HG03469 (cell line): ENCODE results near the gene P2RY14.

Experiments used
- ATAC-seq: cut with Tn5 transposase; IDR thresholded peaks from one replicate; pipeline ENCODE4 v1.9.1; 2021; ENCODE audit warnings: mild to moderate bottlenecking, moderate library complexity, moderate number of reproducible peaks; ENCODE audit not compliant: unreplicated experiment

Gene P2RY14

DNA sequence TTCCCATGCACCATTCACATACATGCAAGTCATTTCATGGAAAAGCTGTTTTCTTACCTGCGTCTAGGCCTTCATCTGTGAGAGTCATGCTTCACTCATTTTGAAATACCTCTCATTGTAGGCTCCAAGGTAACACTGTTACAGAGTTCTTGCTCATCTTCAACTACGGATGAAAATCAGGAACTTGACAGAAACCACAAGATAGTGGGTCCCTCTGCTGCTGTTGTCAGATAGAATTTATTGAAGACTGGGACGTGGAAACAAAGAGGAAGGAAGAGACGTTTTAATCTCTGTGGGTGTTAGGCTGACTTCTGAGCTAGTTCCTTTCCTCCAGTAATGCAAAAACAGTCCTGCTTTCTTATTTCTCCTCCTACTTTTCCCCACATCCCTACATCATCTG lies at the start of gene P2RY14:
Gene P2RY14 (minus strand): TSS at position 313 of the 400 bp plus-strand sequence. CDS start 64,226 bp downstream, outside the sequence.
- ATAC-seq: no peak

DNA sequence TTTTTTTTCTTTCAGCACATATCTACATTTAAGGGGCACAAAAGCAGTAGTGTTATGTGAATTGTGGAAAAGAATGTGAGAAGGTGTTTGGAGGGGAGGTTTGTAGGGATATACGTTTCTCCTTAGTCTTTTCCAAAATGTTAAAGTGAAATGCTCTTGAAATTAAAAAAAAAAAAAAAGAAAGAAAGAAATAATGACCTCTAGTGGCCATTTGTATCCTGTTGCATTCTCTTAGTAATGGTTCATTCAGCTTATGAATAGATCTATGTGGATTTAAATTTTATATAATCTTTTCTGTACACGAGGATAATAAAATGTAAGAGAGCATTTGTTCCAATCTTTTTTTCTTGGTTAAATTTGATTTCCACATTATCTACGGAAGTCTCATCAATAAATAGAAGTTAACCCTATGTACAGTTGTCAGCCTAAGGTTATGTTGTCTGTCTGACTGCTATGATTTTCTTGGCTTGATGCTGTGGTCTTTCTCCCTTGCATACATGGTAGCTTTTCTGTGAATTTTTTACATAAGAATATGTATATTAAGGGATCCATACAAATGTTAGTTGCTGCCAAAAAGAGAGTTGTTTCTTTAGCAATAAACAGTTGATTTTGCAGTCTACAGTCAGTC lies 49.3 kb upstream of the P2RY14 start:
- ATAC-seq: no peak

DNA sequence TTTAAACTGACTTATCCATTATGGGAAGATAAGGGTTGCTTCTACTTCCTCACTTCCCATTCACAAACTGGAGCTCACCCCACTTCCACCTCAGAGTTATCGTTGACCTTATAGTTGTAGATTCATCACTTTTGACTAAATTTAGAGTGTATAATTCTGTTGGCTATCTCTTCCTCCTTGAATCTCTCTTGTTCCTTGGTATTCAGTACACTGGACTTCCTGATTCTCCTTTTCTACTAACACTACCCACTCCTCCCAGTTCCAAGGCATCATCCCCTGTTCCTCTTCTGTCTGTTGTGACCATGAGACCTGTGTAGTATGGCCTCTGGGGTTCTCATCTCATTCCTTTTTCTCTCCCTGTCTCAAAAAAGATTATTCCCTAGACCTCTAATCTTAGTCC lies 44.2 kb upstream of the P2RY14 start:
- no peak for ATAC-seq

DNA sequence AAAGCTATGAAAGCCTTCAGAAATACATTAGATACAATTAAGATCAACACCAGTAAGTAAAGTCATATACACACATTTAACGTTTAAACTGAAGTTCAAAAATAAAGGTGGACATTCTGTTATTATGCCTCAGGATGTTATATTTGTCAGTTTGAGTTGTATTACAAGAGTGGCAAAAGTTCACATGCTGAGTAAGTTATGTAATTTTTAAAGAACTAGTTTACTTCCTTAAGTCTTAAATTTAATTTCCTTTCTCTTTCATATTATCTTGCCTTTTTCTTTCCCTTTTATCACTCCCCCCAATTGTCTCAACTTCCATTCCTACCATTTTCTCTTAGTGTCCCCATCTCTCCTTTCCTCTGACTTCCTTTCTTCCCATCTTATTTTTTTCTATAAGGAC lies 43.2 kb upstream of the P2RY14 start:
- no peak for ATAC-seq

DNA sequence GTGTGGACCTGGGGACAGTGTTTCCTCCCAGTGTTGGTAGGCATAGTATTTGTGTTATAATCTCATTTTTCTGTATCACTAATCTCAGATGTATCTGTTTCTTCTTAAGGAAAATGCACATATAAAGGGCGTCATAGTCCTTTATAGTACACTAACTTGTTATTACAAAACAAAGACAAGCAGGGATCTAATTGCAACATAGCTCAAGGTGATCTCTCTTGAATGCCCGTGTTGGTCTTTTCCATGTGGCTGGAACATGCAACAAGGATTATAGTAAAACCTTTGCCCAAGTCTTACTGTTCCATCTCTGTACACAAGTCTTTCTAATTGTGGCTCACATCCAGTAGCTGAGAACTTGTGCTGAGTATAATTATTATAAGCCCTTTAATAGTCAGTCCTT lies 41.8 kb upstream of the P2RY14 start:
- no peak for ATAC-seq

DNA sequence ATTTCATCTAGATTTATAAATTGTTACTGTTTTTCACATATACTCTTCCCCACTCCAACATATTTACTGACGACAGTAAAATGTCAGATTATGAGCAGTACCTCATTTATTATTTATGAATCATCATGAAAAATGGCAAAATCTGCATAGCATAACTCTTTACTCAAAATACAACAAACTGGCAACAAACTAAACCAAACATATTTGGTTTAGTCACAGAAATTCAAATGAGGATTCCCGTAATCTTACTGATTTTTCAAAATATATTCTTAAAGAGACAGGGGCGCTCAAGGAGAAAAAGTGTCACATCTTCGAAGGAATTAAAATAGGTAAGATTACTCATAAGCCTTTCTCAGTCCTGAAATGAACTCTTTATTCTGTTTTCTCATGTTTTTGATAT lies 41.3 kb upstream of the P2RY14 start:
- no peak for ATAC-seq

DNA sequence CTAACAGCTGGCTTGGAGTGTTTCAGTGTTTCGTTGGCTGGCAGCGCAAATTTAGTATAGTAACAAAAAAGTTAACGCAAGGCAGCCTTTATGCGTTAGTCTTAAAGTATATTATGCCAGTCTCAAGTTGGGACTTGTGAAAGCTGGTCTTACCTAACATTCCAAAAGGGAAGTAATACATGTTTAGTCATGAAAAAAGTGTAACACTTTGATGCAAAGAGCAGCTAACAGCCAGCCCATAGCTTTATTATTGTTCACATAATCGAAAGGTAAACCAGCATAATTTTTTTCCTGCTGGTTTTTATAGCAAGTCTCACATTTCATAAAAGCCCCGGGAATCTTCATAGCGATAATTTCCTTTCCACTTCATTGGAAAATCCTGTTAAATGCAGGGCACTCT lies 40.6 kb upstream of the P2RY14 start:
- no peak for ATAC-seq

DNA sequence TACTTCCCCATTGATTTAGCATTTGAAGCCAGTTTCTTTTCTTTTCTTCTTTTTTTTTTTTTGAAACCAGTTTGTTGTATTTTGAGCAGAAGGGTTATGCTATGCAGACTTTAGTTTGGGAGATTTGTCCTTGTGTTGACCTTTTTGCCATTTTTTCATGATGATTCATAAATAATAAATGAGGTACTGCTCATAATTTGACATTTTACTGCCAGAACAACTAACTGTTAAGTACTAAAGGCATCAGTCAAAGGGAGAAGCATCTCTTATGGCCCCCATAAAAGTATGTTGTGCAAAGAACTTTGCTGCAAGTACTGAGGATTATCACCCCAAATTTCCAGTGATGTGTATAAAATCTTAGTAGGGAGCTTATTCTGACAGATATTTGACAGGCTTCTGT lies 40.0 kb upstream of the P2RY14 start:
- ATAC-seq: no peak

DNA sequence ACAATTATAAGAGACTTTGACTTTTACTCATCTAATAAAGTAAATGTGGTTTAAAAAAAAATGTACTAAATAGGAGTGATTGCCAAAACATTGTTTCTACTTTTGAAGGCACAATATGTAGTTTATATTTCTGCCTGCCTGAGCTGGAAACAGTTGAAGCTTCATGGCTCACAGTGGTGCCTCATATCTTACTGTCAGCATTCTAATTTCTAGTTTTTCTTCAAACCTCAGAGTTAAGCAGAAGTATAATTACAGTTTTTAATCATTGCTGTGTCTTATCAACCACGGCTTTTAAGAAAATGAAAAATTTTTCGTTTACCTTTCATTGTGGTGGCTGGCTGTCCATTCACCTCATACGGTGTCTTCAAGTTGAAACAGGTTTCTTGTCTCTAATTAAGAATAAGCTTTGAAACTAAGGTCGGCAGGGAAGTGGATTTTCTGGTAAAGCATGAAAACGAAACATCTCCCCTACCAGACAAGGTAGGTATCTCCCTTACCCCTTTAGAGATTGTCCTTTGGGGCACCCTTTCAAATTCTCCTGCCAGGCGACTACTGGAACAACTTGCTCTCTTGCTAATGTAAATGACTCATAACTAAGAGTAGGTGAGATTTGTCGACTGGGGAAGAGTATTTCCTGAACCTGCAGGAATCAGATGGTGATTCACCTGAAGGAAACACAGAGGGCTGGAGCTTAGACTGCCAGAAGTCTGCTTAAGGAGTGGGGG lies 38.1 kb upstream of the P2RY14 start, which contains the start of gene GPR87:
Gene GPR87 (minus strand): TSS at position 554 of the 725 bp plus-strand sequence. CDS start 16,720 bp downstream, outside the sequence.
- ATAC-seq: no peak

DNA sequence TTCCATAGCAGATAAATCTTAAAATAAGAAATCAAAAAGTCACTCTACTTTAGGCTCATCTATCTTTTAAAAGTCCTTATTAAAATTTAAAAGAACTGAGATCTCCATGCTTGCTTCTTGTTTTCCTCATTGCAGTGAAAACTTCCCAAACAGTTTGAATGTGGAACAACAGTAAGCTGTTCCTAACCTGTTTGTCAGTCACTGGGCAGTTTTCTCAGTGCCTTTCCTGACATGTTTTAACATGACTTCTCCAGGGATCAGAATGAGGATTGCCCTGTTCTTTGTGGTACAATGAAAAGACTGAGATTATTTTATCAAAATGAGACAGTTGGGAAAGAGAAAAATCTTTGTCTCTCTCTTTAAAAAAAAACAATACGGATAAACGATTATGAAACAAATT lies 37.5 kb upstream of the P2RY14 start:
- no peak for ATAC-seq

DNA sequence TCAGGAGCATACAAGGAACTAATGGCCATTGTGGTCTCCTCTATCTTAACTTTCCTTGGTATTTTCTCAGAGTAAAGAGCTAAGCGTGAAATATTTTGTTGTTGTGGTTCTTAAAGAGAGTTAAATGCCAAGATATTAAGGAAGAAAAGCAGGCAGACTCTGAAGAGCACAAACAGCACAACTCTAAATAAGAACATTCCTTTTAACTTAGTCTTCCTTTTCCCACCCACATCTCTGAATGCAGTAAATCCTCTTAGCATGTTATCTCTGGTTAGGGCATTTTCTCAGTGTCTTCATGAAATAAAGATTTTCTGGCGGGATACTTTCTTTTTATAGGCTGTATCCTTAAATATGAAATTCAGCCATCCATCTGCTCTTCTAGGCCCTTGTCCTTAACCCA lies 36.8 kb upstream of the P2RY14 start:
- no peak for ATAC-seq

DNA sequence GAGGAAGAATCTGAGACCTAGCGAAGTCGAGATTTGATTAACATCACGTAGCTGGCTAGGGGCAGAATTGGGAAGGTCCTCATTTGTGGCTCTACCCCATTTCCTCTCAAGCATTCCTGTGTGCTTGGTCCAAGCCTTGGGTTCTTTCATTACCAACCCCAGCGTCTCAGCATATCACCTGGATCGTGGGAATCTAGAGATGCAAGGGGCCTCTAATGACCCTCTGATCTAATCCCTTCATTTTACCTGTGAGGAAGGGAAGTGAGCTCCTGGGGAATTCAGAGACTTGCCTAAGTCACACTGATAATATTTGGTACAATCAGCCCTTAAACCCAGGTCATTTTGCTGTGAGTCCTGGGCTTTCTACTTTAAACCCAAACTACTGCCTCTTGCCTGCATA lies 36.3 kb upstream of the P2RY14 start:
- no peak for ATAC-seq

DNA sequence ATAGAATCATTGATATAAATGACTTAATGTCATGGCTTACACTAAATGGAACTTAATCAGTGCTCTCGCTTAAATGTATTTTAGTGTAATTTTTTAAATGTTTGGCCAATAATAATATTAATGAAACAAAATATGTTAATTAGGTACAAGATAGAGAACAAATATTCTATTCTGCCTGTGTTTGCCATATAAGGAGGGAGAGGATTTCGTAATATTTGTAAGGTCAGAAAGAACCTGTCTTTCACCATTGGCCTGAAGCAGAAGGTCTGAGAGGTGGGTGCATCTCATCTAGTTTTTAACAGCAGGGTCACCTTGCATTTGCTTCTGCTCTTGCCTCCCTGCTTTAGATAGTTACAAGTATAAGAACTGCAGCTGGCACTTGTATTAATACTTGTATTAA lies 35.8 kb upstream of the P2RY14 start:
- no peak for ATAC-seq

DNA sequence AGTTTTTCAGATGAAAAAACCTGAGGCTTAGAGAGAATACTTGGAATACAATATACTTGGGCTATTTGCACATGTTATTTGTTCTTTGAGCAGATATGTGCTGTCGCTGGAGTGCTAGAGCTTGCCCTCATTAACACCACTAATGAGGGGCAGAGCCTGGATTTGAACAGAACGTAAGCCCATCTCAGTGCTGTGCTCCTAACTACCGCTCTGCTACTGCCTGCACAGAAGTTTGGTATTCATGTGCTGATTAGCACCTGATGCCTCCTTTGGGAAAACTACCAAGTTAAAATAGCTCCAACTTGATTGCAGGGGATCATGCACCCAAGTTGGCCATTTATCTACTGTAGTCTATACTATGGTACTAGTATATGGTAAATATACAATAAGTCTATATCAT lies 34.6 kb upstream of the P2RY14 start:
- no peak for ATAC-seq

DNA sequence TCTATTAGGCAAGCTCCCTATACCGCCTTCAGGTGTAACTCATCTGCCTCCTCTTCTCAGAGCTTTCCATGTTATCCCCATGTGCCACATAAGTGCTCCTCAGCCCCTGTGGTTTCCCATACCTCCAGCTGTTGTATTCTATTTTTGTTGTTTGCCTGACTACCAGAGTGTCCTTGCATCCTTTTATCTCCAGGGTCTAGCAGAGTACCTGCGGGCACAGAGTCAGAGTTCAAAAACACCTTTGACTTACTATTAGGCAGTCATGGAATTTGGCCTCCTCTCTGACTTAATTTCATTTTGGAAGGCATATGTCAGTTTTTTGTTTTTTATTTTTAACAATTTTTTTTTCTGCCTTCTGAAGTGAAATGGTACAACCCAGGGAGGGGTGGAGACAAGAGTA lies 31.2 kb upstream of the P2RY14 start:
- ATAC-seq: no peak

DNA sequence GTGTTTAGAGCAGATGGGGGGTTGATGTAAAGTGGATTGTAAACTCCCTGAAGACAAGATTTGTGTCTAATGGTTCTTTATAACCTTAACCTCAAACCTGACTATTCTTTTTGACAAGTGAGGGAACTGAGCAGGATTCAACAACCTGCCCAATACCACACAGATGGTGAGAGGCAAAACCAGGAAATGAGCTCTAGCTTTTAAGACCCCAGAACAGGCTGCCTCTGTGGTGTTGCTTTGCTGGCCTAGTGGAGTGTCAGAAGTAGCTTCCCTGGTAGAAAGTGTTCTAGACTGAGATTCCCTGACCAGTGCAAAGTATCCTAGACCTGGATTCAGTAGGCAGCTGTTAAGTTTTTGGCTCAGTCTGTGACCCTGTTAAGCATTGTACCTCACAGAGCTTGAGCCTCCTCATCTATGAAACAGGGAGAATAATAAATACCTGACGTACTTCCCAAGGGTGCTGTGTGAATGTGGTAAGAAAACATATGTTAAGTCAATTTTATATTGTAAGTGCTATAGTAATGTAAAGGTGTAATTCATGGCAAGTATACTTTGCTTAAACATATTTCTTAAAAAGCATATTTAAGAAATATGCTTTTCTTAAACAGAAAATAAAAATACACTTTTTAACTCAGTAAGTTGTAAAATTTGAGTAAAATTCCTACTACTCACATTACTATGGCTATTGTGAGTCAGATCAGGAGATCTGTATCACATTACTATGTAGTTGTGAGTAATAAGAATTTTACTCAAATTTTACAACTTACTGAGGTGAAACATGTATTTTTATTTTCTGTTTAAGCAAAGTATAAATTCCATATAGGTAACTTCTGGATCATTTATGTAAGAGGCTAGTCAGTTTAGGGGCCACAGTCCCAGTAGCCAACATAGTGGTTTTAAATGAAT lies 29.5 kb upstream of the P2RY14 start:
- ATAC-seq: no peak

DNA sequence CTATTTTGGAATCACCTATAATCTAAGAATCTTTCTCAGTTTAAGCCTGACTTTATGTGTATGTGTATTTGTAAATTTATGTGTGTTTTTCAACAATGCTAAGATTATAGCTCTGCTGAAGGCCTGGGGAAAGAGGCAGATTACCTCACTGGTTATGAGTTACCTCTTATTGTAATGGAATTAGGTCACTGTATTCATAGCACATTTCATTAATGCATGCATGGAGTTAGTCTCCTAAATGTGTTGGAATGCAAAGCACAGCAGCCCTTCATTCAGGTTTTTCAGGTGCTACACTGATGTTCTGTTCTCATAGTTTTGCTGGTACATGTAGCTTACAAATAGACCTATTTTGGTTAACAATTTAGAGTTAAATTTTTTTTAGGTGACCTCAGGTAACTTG lies 28.8 kb upstream of the P2RY14 start:
- no peak for ATAC-seq

DNA sequence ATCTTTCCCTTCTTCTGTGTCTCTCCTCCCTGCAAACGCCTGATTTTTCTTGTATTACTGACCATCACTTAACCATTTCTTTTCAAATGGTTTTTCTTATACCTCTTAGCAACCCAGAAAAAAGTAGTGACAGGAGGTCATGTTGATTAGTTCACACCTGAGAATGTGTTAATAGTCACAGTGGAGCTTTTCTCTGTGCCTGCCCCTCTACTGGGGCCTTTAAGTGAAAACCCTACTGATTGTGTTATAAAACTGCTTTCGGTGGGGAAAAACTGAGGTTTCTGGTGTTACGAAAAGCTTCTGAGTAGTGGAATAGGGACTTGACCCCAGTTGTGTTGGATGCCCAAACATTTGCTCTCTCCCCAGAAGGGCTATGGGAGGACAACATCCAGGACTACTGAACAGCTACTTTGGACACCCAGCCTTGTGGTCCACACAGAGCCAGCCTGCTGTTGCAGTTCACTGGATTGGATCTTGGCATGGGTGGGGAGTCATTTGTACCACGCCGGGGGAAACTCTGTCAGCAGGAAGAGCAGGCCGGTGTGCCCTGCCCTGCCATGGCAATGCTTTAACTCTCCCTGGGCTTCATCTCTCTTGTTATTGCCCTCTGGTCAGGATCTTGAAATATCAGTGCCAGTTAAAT lies 27.9 kb upstream of the P2RY14 start:
- no peak for ATAC-seq

DNA sequence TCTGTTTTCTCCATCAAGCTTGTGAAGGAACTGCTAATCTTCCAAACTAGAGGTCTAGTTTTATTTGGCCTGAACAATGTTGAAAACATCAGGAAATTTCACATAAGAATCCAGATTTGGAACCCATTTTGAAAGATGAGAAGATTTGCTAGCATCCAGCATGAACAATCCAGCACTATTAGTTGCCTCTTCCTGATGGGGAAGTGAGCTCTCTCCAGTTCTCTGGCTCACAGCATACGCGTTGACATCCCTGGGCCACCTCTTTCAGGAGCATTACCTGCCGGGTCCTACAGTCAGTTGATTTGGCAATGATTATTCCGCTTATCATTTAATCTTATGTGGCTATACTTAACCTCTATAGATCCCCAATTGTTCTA lies 27.4 kb upstream of the P2RY14 start:
- no peak for ATAC-seq

DNA sequence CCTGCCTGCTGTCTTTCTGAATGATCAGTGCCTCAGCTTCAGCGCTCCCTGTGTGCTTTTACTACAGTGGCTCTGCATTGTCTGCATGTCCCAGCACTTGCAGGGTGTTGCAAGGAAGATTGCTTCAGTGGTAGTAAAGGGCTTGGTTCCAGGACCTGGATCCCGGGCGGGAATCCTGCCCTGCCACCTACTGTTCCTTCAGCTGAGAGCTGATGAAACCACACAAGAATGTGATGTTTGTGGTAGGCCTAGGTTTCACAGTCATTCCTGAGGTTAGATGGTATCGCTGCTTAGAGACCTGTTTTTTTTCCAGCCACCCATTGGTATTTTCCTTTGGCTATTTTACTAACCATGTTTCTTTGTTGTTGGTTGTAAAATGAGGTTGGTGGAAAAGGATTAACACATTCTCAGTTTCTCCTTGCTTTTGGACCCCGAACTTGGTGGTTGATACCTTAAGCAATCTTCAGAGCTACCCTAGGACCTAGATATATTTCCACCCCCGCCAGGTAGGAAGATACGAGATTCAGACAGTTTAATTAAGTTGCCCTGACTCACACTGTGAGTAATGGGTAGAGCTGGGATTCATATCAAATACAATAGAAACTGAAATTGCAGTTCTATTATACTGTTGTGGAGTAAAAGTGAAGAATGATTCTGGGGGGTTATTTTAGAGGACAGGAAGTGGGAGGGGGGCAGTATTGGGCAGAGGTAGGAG lies 26.9 kb upstream of the P2RY14 start:
- no peak for ATAC-seq

DNA sequence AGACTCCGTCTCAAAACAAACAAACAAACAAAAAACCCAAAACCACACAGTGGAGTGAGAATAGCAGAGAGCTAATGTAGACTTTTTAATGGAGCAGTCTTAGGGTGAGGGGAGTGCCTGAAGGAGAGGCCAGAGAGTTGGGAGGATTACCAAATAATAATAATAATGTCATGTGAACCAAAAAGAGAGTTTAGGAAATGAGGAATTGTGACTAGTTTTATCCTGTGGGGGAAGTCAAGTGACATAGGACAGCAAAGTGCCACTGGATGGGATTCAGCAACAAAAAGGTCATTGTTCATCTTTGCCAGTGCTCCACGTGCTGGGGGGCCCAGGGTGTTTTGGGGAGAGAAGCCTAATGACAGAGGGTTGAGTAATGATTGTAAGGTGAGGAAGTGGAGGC lies 25.4 kb upstream of the P2RY14 start:
- no peak for ATAC-seq
